HG02870 (cell line): Measurements from ENCODE around the gene KCNJ11.
A peak's percentile ranks its signal among the peaks of the same experiment; 100 is the strongest.
"Not testable (repeated sequence)": the region's sequence is repeated elsewhere in the genome, so short reads cannot be mapped to it uniquely, and the experiment has no call there.

Source experiments
- ATAC-seq: cut with Tn5 transposase; IDR thresholded peaks from one replicate; pipeline ENCODE4 v1.9.1; 2021; ENCODE audit warnings: mild to moderate bottlenecking, moderate library complexity; ENCODE audit not compliant: unreplicated experiment

KCNJ11 gene

DNA sequence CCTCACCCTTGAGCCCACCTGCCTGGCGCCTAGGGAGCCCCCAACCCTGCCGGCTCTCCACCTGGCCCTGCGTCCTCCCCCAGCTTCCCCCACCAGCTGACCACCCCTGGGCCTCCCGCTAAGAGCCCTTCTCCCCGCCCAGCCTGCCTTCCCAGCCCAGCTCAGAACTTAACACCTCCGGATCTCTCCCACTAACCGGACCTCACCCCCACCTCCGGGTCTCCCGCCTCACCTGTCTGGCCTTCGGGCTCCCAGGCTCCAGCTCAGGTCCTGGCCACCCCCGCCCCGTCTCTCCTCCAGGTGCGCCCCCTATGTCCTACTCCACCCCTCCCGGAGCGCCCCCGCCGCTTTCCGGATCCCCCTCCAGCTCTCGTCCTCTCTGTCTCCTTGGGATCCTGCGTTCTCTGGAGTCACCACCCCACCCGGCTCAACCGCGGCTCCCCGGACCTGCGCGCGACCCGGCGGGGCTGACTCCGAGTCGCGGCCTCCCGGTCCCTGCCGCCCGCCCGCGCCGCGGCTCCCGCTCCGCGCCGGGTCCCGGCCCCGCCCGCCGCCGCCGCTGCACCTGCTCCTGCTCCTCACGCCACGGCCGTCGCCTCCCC lies at the start of gene KCNJ11:
TSS of gene KCNJ11 (minus strand) at position 51 of the 602 bp plus-strand sequence. CDS start 568 bp downstream, outside the sequence.
- ATAC-seq, result peak; percentile 30

DNA sequence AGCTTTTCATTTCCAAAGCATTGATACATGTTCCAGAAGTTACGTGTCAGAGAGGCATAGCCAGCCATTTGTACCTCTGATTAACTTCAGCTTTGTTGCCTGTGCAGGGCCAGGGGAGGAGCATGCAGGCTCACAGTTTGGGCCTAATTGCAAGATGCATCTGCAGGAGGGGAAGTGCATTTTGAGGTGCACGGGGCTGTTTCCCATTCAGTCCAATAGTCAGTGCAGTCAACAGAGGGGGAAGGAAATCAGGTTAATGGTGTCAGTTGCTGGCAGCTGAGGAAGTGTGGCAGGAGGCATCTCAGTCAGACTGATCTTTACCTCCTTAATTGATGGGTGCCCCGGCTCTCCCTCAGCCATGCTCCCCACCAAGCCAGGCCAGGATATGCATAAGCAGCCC lies 48.9 kb upstream of the KCNJ11 start:
- ATAC-seq, result no peak

DNA sequence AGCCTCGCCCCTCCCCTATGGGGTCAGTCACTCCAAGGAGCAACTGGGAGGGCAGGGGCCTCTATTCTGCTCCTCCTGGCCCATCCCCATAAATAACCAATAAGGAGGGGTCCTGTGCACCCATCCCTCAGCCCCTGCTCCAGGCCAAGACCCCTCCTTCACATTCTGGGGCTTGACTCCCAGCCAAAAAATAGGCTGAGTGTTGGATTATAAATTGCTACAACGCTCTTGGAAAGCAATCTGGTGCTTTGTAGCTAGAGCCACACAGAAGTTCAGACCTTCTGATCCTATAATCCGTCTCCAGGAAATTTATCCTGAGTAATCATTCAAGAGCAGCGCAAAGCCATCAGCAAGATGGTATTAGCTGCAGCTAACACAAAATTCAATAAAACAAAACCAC lies 45.6 kb upstream of the KCNJ11 start:
- ATAC-seq, result no peak

DNA sequence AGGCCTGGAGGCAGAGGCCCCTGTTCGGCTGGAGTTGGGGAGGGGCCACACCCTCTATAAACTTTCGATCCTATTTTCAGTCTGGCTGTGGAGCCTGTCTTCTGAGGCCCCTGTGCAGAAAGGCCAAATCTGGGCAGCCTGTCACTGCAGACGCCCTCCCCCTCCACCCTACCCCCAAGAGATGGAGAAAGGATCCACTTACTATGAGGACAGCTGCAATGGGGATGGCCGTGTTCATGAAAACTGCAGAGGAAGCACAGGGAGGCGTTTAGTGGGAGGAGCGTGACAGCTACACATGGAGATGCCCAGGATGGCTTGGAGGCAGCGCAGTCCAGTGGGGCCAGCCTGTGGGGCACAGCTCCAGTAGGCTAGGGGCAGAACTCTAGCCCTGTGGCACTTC lies 43.5 kb upstream of the KCNJ11 start:
- no peak for ATAC-seq

DNA sequence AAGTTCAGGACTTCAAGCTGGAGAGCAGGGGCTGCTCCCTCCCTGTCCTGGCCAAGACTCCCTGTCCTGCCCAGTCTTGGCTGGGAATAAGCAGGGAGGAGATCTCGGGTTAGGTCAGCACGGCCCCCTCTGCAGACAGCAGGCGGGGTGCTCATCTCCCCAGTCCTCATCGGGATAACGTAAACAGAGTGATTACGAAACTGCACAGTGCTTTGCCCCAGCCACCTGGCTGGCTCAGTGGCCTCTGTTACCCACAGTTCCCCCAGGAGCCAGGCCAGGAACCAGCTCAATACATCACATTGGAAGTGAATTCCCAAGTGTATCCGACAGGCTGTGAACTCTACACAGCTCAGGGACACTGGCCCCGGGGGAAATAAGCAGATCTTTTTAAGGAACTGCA lies 42.7 kb upstream of the KCNJ11 start:
- ATAC-seq, result no peak

DNA sequence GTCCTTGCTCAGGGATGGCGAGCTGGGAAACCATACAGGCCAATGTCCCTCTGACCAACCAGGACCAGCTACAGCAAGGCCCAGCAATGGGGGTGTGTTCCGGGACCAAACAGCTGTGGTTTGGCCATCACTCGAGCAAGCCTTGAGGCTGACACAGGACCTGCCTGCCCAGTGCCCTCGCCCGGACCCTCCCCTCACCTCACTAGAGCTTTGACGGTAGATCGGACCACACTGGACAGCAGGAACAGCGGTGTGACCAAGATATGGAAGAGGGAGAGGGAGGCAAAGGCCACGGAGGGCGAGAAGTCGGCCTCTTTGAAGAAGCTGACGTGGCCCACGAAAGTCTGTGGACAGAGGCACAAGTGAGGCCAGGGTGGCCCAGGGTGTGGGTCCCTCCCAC lies 42.2 kb upstream of the KCNJ11 start:
- no peak for ATAC-seq

DNA sequence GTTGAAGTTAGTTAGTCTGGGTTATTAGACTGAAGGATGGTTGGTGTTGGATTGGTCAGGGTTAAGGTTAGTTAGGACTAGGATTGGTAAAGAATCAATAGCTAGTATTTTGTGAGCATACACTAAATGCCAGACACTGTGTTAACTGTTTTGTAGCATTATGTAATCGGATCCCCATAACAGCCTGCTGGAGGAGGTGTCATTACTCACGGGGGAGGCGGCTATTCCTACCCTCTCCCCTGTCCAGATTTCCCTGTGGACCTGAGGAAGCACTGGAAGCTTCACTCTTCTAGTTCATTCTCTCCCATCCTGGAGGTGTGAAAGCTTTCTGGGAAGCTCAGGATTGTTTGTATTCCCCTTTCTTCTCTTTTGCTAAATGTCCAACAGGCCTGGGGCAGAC lies 40.5 kb upstream of the KCNJ11 start:
- ATAC-seq, result no peak

DNA sequence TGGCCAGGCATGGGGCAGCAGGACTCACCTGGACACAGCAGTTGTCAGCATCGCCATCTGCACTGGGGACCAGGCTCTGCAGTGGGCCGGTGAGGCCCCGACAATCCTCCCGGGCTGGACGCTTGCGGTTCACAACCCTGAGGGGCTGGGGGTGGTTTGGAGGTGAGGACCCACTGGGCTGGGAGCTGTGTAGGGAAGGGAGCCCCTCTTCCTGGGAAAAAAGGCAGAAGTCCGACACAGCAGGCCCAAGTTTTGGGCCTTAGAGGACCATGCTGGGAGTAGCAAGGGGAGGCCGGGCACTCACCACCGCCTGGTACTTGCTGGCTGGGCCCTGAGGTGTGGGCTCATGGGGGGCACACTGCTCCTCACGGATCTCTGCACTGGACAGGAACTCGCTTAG lies 39.8 kb upstream of the KCNJ11 start:
- ATAC-seq, result no peak

DNA sequence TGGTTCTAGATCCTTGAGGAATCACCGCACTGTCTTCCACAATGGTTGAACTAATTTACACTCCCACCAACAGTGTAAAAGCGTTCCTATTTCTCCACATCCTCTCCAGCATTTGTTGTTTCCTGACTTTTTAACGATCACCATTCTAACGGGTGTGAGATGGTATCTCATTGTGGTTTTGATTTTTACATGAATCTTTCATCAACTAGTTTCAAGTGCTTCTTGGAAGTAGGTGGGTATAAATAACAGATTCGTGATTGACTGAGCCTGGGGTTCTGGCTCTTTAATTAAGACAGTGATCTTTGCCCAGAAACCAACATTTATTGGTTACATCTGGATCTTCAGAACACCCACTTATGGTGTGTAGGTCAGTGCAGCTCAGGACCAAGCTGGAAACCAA lies 37.8 kb upstream of the KCNJ11 start:
- ATAC-seq, result not testable (repeated sequence)

DNA sequence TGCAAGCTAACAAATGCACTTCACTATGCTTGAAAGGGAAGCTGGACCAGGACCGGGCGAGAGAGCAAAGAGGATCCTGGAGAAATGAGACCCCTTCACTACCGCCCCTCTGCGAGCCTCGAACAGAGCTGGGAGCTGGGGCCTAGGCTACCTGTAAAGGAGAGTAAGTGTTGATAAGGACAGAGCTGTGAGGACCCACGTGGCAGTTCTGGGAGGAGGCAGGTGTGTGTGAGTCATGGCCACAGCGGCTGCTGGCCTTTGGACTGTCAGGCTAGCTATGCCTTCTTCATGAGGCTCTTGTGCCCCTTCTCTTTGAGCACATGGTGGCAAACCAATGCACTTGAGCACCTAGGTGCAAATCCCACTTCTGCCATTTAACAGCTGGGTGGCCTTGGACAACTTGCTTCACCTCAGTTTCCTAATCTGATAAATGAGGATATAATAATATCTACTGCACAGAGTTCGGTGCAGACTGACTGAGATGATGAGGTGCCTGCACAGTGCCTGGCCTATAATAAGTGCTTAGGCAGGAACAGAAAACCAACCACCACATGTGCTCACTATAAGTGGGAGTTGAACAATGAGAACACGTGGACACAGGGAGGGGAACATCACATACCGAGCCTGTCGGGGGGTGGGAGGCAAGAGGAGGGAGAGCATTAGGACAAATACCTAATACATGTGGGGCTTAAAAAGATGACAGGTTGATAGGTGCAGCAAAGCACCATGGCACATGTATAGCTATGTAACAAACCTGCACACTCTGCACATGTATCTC lies 35.3 kb upstream of the KCNJ11 start:
- ATAC-seq, result no peak

DNA sequence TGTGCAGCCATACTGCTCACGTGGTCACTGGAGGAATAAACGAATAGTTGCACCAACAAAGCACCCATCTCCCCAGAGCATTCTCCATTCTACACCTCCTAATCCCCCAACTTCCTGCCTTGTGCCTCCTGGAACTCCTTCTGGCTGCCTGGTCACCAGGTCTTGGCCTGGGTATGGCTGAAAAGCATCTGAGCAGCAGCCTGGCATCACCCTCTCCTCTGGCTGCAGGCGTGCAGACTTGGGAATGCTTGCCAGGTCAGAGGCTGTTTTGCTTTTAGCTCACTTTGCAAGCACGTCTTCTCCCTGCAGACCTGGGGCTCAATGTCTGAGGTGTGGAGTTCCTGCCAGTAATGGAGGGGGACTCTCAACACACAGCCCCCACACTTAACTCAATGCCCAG lies 33.3 kb upstream of the KCNJ11 start:
- no peak for ATAC-seq

DNA sequence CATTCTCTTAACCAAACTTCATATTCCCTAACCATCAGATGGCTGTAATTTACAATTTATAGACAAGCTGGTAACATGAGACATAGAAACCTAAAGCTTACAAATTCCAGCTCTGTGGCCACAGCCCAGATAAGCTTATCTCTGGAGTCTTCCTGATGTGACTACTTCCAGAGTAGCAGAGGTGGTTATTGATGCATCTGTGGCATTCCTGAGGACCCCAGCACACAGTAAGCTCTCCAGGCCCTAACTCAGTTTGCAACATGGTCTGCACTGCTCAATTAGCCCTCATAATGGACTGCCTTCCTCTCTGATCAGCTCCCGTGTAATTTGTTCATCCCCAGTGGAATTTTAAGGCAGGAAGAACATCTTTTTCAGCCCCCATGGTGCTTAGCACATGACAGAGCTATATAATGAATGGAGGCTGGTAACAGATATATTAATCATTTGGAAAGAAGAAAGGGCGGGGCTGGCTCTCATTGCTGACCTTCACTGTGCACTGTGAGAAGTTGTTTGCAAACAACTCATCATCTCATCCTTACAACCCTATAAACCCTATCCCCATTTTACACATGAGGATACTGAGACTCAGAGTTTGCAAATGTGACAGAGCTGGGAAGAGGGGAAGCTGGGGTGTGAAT lies 30.1 kb upstream of the KCNJ11 start:
- no peak for ATAC-seq

DNA sequence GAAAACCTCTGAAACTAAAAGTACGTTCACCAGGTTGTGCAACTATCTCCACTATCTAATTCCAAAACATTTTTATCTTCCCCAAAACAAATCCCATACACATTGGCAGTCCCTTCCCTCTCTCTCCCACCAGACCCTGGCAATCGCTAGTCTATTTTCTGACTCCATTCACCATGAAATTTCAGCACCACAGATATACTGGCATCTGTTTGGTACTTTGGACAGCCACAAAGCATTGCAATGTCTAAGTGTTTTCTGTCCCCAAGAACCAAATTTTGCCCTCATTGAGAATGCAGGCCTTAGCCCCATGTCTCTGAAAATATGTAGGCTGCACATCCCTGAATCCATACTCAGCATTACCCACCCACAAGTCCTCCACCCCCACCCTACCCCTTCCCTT lies 28.0 kb upstream of the KCNJ11 start:
- no peak for ATAC-seq

DNA sequence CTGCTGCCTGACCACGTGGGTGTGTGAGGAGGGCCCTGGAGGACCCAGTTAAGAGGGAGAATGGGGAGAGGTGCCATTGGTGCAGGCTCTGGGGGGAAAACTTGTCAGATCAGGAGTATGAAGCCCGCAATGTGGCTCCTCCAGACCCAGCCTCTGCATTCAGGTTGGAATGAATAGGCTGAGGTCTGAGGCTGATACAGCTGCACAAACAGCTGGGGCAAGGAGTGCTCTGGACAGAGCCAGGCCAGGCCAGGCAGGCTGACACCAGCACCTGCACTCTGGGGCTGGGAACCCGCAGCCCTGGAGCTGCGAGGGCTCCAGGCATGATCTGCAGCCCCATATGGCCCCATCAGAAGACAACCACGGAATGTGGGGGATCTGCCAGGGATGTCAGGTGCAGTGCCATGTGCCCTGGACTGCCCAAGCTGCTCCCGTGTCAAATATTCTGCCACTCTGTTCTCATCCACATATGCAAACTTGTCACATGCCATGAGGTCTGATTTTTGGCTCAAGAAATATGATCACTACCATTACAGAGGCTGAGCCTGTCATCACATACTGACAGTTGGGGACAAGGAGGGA lies 27.2 kb upstream of the KCNJ11 start:
- no peak for ATAC-seq

DNA sequence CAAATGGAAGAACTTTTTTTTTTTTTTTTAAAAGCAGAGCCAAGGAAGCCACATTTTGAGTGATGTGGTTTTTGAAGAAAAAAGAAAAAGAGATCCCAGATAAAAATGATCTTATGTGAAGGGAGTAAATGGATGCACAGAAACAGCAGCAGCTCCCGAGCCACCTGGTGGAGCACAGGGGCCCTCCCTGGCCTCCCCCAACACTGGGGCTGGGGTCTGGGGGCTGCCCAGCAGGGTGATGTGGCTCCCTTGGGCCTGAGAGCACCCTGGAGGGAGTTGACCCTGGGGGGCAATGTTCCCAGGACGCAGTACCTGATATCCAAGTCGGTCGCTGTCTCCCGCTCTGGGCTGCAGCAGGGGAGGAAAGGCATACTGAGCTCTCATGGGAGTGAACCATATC lies 26.5 kb upstream of the KCNJ11 start:
- no peak for ATAC-seq

DNA sequence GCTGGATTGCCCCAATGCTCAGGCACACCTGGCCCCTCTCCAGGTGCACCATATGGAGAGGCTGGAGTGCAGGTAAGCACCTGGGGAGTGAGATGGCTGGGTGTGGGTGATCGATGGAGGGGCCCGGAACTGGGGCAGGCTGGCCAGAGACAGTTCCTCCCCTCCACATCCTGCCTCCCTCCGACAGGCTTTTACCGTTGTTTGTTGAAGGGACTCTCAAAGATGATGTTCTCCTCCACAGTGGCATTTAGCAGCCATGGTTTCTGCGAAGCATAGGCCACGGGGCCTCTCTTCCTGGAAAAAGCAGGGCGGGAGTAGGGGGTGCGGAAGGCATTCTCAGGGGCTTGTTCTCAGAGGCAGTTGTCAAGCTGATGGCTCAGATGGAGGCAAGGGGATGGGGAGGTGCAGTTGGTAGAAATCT lies 25.9 kb upstream of the KCNJ11 start:
- no peak for ATAC-seq

DNA sequence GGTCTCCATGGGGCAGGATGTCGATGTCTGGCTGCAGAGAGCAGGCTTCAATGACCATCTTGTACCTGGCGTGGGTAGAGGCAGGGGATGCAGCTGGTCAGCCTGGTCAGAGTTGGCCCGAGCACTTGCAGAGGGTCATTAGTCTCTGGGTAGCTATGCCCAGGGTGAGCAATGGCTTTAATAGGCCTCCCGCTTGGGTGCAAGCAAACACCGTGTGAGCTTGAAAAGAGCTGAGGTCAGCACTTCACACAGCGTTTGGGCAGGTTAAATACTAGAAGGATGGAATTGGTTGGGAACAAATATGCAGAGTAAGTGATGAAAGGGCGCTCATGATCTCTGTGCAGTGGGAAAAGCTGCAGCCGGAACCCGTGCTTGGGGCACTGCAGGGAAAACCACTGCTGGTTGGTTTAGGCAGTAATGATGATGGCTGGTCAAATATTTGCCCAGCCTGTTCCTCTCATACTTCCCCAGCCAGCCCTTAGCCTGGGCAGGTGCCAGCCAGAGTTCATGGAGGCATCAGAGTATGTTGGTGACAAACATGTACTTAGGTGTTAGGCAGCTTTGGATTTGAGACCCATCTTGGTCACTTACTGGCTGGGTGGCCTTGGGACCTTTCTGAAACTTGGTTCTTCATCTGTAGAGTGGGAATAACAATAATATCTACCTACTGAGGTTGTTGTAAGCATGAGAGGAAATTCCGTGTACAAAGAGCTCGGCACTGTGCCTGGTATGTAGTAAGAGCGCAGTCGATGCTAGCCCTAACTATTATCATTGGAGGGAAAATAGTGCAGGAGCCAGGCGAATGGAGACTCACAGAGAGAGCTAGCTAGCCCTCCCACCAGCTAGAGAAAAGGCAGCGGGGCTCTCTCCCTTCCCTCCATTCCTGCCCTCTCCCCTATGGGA lies 25.2 kb upstream of the KCNJ11 start:
- no peak for ATAC-seq

DNA sequence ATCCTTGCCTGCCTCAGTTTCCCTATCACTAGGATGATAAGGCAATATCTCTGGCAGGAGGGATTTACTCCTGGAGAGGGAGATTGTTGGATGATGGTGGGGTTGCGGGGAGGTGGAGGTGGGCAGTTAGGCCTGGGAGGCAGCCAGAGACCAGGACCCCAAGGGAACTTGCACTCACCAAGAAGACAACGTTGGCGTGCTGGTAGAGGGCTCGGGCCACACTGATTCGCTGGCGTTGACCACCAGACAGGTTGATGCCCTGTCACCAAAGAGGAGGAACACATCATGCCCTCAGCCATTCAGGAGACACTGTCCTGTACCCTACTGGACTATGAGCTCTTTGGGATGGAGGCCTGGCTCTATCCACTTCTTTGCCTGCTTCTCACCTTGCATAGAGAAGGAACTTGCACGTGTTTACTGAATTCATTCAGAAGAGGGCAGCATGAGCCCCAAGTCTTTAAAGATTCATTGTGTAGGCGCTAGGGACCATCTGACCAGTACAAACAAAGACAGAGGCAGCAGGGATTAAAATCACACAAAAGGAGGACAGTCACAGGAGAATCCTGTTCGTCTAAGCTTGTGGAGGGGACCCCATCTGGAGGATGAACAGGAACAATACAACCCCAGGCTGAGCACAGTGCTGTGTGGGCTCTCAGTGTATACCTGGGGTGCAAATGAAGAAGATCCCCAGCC lies 24.2 kb upstream of the KCNJ11 start:
- no peak for ATAC-seq

DNA sequence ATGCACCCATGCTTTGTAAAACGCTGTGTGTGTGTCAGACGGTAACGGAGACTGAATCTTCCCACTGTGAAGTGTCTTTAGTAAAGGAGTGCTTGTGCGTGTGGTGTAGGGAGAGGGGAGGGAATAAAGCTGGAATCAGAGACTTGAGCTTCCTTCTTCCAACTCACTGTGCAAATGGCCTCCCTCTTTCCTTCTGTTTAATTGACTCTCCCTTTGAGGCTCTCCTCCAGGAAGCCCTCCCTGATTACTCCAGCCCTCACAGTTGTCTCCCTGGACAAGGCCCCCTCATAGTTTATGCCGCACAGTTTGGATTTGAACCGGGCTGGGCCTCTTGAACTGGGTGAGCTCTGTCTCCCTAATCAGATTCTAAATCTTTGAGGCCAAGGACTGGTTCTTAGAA lies 23.0 kb upstream of the KCNJ11 start:
- ATAC-seq, result no peak
